Inflammatory macrophage (primary cell): ENCODE data around the gene FMNL3.

Experiments
- DNase-seq, 2 donors: peaks; one replicate each; pipeline ENCODE4 v3.0.0-alpha.2; 2020 to 2022

Gene FMNL3

DNA sequence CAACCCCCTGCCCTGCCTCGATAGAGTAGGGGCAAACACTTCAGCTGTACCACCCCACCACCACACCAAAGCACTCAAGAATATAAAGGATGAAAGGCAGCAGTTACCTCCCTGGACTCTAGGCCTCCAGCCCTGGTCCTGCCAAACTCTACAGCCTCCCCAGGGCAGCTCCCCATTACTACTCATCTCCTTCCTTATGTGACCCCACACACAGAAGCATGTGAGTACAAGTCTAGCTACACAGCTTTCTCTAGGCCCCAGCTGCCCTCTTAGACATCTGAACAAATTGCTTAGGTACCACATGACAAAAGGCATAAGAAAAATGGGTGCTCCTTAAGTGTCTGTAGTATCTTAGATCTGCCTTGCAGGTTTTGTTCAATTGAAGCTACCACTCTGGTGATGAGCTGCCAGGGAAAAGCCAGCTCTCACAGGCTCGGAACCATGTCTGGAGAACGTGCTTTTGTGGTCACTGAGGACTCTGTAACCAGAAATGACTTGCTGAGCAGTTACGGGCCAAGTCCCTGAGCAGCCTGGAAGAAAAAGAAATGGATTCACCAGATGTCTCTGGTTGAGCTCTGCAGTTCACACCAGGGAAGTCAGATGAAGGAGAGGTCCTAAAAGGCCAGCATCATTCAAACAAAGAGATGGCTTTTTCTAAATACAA, 32.8 kb downstream of the FMNL3 start:
- no peak for DNase-seq

DNA sequence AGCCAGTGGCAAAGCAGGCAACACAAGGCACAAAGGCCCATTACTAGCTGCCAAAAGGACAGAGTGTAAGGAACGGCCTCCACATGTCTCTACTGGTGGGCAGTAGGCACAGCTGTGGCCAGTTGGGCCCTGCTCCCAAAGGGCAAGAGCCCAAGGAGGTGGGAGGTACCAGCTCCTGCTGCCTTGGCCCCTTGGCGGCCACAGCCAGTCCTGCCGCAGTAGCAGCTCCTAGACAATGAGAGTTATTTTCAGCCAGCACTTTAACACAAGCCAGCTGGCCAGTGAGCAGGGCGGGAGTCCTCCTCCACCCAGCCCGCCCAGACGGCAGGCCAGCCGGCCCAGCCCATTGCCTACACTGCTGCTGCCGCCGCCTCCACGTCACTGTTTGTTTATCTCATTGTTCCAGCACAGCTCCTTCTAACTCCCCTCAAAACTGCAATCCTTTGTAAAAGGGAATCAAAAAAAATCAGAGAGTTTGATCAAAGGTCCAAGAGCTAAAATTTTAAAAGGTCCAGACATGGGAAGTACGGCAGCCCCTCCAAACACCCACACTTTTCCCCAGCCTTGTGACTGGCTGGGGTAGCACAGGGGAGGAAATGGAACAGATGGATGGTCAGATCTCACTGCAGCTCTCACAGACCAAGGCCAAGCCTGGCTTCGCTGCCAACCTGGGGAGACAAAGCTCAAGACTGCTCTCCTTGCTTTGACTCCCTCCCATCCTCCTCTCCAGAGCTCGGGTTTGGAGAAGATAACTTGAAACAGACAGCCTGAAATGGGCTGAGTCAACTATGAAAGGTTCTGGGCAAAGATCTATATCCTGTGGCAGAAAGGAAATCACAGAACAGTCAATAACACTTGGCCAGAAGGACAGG, 33.5 kb downstream of the FMNL3 start:
- DNase-seq = peak in 1 of 2 donors; percentile 33

DNA sequence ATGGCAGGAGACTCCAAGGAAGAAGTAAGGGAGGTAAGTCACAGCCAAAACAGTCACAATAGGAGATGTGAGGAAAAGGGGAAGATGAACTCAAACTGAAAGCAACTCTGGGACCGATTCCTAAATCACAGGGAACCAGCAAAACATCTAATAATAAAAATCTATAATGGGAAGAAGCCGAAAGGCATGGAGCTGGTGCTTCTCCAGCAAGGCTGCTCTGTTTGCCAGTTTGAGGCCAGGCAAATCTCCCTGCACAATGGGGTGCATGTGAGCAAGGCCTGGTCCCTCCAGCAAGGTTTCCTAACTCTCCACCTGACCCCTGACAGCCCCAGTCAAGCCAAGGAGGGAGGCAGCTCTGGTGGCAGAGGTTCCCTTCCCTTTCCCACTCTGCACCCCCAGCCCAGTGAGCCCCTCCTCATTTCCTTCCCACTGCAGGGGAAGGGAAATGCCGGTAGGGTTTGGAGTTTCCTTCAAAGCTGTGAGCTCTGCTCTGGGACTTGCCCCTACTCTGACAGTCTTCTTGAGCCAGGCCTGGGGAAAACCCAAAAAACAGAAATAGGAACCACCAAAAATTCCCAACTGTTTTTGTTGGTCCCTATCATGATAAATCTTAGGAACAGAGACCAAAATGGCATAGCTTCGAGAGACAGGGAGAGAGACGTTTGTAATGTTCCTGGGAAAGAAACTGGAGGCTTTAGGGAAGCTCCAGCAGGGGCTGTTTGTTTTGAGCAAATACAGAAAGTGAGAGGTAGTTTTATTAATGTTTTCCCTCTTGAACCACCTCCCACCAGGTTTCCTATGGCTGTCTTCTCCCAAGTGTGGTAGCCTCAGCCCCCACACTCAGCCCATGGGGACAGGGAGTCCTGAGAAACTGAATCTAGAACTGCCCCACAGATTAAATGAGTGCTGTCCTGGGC, 34.6 kb downstream of the FMNL3 start:
- DNase-seq = peak; percentile 31 to 34

DNA sequence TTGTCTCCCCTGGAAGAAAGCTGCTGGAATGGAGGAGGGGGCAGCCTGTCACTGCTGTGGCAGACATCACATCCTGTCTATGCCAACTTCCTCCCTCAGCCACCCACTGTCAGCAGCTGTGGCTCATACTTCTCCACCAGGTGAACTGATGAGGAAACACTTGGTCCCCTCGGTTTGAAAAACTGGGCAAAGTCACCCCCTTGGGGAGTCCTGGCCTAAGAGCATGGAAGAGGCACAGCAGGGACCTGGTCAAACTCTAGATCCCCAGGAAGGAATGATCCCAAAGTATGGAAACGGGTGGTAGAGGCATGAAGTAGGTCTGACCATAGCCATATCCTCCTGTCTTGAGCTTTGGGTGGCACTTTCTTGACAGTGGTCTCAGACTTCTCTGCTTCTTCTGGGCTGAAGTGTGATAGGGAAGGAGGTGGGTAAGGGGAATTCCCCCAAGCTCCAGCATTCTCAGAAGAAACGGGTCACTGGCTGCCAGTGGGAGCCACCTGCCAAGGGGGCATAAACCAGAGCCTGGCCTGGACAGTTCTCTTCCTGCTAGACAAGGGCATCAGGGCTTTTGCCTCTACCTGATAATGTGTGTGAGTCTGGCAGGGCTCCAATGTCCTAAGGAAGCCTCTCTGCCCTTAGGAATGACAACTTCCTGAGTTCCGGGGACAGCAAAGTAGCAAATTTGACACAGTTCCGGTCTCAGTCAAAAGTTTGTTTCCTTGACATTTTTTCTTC, 36.0 kb downstream of the FMNL3 start:
- peak in 1 of 2 donors; percentile 48 for DNase-seq

DNA sequence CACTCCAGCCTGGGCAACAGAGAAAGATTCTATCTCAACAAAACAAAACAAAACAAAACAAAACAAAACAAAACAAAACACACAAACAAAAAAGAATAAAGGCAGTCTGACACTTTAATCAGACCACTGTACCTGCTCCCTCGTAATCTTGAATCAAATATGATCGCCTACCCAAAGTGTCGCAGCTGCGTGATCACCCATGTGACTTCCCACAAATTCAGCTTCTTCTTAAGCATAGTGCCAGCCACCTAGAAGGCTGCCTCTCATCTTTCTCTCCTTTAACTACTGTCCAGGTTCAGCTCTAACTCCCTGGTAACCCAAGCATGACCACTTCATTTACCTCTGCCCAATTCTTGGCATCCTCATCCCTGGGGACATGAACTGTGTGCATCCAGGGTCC, 37.4 kb downstream of the FMNL3 start:
- no peak for DNase-seq

DNA sequence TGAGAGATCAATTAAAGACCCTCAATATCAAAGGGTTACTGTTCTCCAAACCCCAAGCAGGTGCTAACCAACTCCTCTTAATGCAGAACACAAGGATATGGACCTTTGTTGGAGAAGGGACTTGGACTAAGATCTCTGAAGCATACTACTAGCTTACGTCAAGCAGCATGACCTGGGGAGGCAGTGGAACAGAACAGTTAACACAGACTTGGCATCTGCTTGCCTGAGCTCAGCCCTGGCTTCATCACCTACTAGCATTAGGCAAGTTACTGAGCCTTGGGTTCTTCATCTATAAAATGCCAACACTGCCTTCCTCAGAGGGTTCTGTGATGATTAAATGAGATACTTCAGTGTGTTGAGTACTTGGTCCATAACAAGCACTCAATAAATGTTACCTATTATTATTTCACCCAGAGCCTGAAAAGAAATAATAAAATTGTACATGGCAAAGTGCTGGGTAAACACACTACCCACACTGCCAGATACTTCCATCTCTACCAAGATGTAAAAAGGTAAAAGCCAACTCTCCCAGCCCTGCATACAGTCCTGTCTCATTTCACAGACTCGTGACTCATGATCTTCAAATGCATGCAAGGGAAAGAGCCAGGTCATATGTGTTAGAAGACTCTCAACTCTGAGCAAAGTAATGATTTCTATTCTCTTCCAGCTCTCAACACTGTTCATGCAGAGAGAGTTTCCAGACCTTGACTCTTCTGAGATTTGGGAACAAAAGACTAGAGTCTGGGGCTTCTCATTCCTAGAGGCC, 39.7 kb downstream of the FMNL3 start:
- no peak for DNase-seq

DNA sequence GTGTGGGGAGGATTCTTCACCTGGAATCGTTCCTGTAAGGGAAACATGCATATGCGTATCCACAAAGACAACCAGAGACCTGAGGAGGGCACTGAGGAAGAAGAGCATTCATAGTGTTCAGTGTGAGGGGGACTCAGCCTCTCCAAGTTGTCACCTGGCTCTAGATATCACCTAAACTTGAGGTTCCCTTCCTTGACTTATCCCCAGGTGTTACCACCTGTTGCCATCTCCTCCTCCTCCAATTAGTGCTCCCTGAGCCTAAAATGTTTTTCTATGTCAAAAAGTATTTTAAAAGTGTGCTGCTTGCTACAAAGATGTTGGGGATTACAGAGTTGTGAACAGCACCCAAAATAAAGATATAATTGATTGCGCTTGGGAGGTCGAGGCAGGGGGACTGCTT, 41.0 kb downstream of the FMNL3 start:
- DNase-seq = no peak

DNA sequence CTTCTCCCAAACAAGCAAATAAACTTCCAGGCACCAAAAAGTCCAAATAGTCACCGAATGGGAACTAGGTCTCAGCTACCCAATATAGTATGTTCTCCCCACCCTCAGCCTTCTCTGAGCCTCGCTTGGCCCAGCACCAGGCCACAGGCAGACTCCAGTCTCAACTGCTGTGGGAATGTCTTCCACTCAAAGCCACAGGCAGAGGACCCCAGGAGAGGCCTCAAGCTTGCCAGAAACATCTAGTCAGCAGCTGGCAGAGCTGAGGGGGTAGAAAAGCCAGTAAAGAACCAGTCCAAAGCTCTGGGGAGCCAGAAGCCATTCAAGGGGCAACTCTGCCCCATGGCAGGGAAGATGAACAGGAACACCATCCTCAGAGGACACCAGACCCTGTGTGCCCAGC, 41.8 kb downstream of the FMNL3 start:
- DNase-seq = no peak

DNA sequence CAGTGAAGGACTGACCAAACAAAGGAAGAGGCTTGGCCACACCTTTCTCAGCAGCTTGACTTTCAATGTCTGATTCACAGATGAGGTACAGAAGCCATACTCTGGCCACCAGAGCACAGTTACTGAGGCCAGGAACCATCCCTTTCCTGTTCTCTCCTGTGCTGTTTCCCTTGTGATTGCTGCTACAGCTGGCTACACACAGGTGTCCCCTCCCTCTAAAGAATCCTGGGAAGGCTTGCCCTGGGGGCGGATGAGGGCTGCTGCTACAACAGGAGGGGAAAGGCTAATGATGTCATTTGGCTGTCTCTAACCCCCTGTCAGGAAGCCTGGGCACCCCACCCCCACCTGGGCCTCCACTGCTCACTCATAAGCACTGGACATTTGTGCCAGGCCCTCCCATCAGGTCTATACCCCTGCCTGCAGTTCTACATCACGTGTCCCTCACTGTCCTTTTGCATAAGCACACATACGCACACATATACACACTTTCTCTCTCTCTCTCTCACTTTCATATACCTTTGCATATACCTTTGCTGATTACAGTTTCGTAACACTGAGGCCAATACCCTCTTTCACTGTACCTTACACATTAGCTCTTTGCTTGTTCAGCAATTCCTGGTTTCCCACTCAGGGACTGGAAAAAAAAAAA, 42.5 kb downstream of the FMNL3 start:
- no peak for DNase-seq

DNA sequence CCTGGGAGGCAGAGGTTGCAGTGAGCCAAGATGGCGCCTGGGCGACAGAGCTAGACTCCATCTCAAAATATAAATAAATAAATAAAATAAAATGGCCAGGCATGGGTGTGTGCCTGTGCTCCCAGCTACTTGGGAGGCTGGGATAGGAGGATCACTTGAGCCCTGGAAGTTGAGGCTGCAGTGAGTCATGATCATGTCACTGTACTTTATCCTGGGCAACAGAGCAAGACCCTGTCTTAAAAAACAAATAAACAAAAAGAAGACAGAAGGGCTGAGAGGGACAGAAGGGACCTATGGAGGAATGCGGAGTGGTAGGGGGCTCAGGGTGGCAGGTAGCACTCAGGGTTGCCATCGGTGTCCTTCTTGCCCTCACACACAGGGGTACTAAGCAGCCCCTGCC, 43.0 kb downstream of the FMNL3 start:
- no peak for DNase-seq

DNA sequence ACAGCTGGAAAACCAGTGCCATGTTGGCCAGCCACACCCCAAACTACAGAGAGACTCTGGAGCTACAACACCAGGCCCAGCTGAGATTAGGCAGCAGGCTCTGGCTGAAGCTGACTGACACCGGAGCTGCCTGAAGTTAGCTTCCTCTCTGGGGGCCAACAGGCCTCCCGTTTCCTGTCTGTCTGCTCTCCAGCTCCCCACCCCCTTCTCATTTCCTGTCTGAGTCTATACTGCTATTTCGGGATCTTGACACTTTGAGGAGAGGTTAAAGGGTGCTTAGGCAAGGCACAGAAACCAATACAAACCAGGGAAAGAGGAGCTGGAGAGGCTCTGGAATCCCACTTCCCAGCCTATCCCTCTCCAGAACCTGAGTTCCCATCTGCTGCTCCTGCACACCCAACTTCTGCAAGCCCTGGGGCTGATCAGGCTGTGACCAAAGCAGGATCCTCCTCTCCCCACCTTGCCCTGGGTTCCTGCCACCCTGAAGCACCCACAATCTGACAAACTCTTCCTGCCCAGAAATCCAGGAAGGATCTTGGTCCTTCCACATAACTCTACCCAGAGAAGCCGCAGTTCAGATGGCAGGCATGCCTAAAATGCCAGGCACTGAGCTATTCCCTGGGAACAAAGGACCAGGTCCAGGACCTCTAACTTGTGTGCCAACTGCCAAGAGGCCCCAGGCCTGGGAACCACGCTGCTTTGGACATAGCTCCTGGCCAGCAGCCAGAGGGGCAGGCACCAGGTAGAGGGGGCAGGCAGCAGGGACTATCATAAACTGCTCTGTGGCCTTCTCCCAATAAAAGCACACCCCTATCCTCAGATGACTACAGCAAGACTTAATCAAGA, 44.0 kb downstream of the FMNL3 start:
- DNase-seq = peak; percentile 90 to 91

DNA sequence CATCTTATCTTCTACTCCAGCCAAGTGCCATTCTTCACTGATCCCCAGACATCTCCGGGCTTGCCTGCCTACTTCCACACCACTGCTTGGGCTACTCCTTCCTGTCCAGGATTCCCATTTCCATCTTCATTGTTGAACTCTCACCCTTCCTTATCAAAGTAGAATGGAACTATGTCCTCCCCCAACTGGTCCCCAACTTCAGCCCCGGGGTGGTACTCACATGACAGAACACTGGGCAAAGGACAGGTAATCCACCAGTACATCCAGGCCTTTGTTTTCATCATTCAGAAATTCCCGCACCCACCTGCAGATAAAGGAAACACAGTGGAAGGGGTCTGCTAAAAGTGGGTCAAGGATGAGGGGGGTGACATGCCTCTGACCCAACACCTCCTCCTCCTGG, 45.5 kb downstream of the FMNL3 start:
- no peak for DNase-seq

DNA sequence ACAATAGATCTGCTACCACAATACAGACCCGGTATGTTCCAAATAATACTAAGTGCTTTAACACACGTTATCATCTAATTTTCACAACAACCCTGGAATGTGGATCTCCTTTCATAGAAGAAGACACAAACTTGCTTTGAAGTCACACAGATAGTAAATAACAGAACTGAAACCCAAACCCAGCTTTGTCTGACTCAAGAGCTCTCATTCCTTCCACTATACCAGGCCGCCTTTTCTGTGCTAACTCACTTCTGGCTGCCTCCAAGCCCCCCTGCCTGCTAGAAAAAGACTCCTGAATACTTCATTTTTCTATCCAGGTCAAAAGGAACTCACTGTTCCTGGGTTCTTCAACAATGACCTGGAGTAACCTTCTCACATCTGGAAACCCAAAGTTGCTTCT, 46.0 kb downstream of the FMNL3 start:
- peak; percentile 35 to 37 for DNase-seq

DNA sequence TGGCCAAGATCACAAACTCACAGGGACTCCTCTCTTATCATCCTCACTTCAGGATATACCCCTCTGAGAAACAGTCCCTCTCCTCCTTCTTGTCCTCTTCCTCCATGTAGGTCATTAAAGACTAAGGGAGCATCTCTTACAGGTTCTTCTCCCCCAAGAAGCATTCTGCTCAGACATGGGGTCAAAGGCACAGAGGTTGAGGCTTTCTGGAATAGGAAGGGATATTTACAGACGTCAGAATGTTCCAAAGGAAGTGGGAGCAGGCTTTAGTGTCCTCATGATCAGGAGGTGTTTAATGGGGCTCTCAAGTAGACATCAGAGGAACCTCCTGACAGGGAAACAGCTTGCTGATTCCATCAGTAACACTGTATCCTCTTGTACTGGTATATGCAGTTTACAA, 47.5 kb downstream of the FMNL3 start:
- no peak for DNase-seq

DNA sequence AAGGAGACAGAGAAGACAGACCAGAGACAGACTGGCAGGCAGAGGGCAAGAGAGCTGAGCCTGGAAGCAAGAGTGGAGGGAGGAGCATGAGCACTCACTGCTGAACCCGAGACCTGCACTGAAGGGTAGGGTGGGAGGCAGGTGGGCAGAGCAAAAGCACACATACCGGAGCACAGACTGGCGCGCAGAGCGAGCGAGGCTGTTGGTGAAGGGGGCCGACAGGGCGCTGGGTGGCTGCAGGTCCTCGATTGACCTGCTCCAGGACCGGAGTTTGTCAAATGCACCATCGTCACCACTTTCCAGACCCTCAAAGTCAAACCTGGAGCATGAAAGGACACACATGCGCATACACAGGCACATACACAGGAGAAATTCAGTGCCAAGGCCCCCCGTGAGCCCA, 48.9 kb downstream of the FMNL3 start:
- DNase-seq = no peak

DNA sequence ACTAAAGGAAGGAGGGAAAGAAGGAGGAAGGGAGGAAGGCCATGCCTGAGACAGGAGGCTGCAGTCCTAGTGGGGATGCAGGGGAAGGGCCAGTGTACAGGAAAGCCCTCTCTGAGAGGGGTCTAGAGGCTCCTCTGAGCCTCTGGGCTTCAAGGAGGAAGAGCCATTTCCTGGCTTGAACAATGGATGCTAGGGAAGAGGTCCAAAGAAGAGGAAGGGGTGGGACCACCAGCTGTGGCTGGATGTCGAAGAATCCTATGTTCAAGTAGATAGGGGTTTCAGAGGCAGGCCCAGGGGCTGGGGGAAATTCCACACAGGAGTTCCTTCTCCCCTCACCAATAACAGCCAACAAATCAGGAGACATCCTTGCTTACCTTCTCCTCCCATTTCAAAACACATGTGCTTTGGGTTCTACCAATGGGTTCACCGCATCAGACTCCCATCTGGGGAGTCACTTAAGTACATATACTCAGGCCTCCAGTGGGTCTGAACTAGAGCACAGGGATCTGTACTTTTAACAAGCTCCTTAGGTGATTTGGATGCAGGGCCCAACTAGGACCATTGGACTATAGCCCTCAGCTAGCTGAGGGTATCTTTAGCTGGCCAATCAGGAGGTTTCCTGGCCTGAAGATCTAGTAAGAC, 51.5 kb downstream of the FMNL3 start:
- DNase-seq = no peak

DNA sequence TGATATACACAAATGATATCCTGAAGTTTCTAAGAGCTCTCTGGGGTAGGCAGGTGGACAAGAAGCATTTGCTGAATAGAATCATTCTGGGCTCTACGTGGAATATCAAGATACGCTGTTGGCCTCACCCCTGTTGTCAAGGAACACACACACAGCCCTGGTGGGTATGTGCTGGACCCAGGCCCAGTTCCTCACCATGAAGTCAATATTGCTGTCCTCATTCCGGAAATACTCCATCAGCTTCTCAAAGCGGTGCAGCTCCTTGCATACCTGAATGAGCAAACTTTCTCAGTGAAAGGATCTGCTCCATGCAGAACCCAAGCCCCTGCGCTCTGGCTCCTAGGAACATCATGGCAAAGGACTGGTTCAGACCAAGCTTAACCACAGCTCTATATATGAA, 52.5 kb downstream of the FMNL3 start:
- DNase-seq = no peak

DNA sequence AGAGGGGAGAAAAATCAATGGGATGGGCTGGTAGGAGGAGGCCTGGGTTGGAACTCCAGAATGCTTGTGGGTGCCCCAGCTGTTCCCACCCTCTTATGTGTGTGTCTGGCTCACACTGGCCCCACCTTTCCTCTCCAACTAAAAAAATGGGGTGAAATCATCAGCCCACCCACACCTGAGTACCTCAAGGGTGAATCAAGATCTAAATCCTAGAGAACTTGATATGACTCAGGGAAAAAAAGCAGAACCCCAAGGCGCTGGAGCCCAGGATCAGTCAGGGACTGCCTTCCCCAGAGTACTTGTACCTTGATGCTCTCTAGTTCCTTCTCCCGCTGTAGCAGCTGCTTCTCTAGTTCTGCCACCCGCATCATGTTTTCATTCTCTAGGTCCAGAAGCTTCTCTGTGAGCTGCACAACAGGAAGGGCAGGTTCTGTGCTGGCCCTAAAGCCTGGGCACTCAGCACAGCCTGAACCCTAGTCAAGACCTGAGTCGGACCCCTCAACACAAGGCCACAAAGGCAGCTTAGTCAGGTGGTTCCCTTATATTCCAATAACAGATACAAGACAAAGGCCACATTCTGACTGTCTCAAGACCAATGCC, 54.2 kb downstream of the FMNL3 start:
- no peak for DNase-seq

DNA sequence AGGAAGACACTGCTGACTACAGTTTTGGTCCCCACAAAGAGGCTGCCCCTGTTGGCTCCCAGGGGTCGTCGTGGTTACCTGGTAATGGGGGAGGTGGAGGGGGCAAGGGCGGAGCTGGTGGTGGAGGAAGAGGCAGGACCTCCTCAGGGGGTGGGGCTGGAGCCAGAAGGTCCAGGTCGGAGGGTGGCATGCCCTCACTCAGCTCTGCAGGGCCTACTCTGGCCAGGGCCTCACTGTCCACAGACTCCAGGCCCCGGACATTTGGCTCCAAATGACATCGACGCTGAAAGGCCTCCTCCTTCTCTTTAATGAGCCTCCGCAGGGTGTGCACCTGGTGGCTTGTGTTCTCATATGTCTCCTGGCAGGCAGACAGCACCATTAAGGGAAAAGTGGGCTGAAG, 55.4 kb downstream of the FMNL3 start:
- no peak for DNase-seq
